SK-N-SH (cell line): Measurements from ENCODE around the gene RIOK3.

Experiments used
- EZH2phosphoT487 ChIP-seq: fragments of 200-600 bp; sonication (generic); IDR thresholded peaks from 2 replicates; pipeline ENCODE4 v1.6.1; 2017; ENCODE audit warnings: low read depth, mixed run types, mild to moderate bottlenecking, antibody characterized with exemption, moderate library complexity, borderline replicate concordance
- POLR2AphosphoS5 ChIP-seq: IDR thresholded peaks from 2 replicates; pipeline ENCODE4 v1.6.1; 2012; ENCODE audit warnings: low read depth, low read length
- TF ChIP-seq, protein P1 (sequence below): IDR thresholded peaks from 2 replicates; pipeline ENCODE4 v1.4.0; 2012; ENCODE audit warnings: low read depth
- TF ChIP-seq, protein P2 (sequence below): fragments of 200-600 bp; sonication (generic); IDR thresholded peaks from 2 replicates; pipeline ENCODE4 v1.6.1; 2017; ENCODE audit warnings: antibody characterized with exemption, mild to moderate bottlenecking, moderate library complexity

DNA sequence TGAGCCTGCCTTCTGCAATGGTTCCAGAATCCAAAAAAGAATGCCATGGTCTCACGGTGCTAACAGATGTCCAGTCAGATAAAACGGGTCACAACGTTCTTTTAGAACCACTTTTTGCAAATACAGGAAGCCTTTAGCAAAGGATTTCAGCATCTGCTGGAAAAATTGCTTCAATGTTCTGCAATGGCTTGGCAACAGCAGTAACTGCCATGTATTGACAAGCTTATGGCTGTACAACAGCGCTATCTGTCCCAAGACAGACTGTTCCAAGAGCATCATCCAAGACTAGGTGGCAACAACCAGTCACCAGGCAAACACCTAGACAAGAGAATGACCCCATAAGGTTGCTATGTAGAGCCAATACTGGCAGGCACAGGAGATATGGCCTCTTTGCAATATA lies 37.6 kb upstream of the RIOK3 start:
- TF ChIP-seq, protein P1, sequence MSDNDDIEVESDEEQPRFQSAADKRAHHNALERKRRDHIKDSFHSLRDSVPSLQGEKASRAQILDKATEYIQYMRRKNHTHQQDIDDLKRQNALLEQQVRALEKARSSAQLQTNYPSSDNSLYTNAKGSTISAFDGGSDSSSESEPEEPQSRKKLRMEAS = no peak
- TF ChIP-seq, protein P2, sequence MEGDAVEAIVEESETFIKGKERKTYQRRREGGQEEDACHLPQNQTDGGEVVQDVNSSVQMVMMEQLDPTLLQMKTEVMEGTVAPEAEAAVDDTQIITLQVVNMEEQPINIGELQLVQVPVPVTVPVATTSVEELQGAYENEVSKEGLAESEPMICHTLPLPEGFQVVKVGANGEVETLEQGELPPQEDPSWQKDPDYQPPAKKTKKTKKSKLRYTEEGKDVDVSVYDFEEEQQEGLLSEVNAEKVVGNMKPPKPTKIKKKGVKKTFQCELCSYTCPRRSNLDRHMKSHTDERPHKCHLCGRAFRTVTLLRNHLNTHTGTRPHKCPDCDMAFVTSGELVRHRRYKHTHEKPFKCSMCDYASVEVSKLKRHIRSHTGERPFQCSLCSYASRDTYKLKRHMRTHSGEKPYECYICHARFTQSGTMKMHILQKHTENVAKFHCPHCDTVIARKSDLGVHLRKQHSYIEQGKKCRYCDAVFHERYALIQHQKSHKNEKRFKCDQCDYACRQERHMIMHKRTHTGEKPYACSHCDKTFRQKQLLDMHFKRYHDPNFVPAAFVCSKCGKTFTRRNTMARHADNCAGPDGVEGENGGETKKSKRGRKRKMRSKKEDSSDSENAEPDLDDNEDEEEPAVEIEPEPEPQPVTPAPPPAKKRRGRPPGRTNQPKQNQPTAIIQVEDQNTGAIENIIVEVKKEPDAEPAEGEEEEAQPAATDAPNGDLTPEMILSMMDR = no peak
- no peak for TF ChIP-seq POLR2AphosphoS5
- no peak for TF ChIP-seq EZH2phosphoT487
